HepG2 (cell line): ENCODE data around the gene BCAS3. TPM values are rescaled to one million over a fixed set of nuclear protein-coding genes. Genes with fewer than 3 reads are reported as not detected.

ENCODE experiments used
- BRCA1 ChIP-seq: sonication (generic); formaldehyde crosslinking; IDR thresholded peaks from 2 replicates; pipeline ENCODE4 v1.4.0; 2020; ENCODE audit warnings: missing genetic modification reagents
- HDAC2 ChIP-seq: sonication (generic); formaldehyde crosslinking; IDR thresholded peaks from 2 replicates; pipeline ENCODE4 v1.4.0; 2020; ENCODE audit warnings: missing genetic modification reagents
- HMG20A ChIP-seq: IDR thresholded peaks from 2 replicates; pipeline ENCODE4 v1.6.1; 2016; ENCODE audit warnings: borderline replicate concordance
- HNRNPK ChIP-seq: fragments of 200-400 bp; formaldehyde crosslinking; IDR thresholded peaks from 2 replicates; pipeline ENCODE4 v1.6.1; 2018; ENCODE audit warnings: low read length, low read depth, moderate library complexity, mild to moderate bottlenecking; ENCODE audit not compliant: poor library complexity, severe bottlenecking
- MBD4 ChIP-seq: IDR thresholded peaks from 2 replicates; pipeline ENCODE4 v1.6.1; 2012; ENCODE audit warnings: low read length, inconsistent platforms, borderline replicate concordance
- MED8 ChIP-seq: sonication (generic); formaldehyde crosslinking; IDR thresholded peaks from 2 replicates; pipeline ENCODE4 v1.8.1; 2023; ENCODE audit warnings: mild to moderate bottlenecking, missing genetic modification reagents; ENCODE audit not compliant: insufficient replicate concordance
- MTF2 ChIP-seq: sonication (generic); formaldehyde crosslinking; IDR thresholded peaks from 2 replicates; pipeline ENCODE4 v1.5.0; 2020; ENCODE audit warnings: missing genetic modification reagents, borderline replicate concordance
- TBP ChIP-seq: sonication (generic); formaldehyde crosslinking; IDR thresholded peaks from 2 replicates; pipeline ENCODE4 v1.5.0; 2020; ENCODE audit warnings: missing genetic modification reagents
- TCF7L2 ChIP-seq: IDR thresholded peaks from 2 replicates; pipeline ENCODE4 v1.6.1; 2011; ENCODE audit warnings: mild to moderate bottlenecking, low read depth, low read length, moderate library complexity
- XRCC5 ChIP-seq: fragments of 200-400 bp; formaldehyde crosslinking; optimal IDR thresholded peaks from 2 replicates; pipeline ENCODE3; 2017; ENCODE audit warnings: mild to moderate bottlenecking, low read length
- ZKSCAN1 ChIP-seq: fragments of 150-350 bp; IDR thresholded peaks from 2 replicates; pipeline ENCODE4 v1.6.1; 2014; ENCODE audit warnings: low read length
- ZNF577 ChIP-seq: sonication (generic); formaldehyde crosslinking; IDR thresholded peaks from 2 replicates; pipeline ENCODE4 v1.4.0; 2020; ENCODE audit warnings: mild to moderate bottlenecking, low read depth, missing genetic modification reagents, borderline replicate concordance
- ZNF83 ChIP-seq: sonication (generic); formaldehyde crosslinking; IDR thresholded peaks from 2 replicates; pipeline ENCODE4 v1.4.0; 2020; ENCODE audit warnings: missing genetic modification reagents, mild to moderate bottlenecking, borderline replicate concordance
- ZNF891 ChIP-seq: sonication (generic); formaldehyde crosslinking; IDR thresholded peaks from 2 replicates; pipeline ENCODE4 v1.5.0; 2020; ENCODE audit warnings: mild to moderate bottlenecking, missing genetic modification reagents
- polyA plus RNA-seq, 8 experiments: library from polyadenylated mRNA; depleted of rRNA in 3 of 8; stranded (reverse) in 7 of 8; unstranded in 1 of 8; fragments of >200 nt; fragmentation: Illumina TruSeq in 4 of 8; extraction: Trizol in 4 of 8; gene quantifications; 2 replicates each; pipeline versions ENCODE4 v1.2.1 to v1.2.3, GENCODE V29; 2011 to 2016; ENCODE audit warnings: low read depth in 4 of 8, missing spikeins in 1 of 8, mixed read lengths in 1 of 8; ENCODE audit not compliant: insufficient read depth in 1 of 8
- total RNA-seq, 5 experiments: library from RNA; depleted of rRNA; stranded (reverse); fragments of >200 nt; fragmentation: Illumina TruSeq; extraction: Trizol; gene quantifications; 2 replicates each; pipeline ENCODE4 v1.2.3, GENCODE V29; 2016; ENCODE audit warnings: low read depth in 1 of 5
- TF ChIP-seq, protein P1 (sequence below): sonication (generic); formaldehyde crosslinking; IDR thresholded peaks from 2 replicates; pipeline ENCODE4 v1.8.0; 2022; ENCODE audit warnings: mild to moderate bottlenecking, missing genetic modification reagents, moderate library complexity
- TF ChIP-seq, protein P2 (sequence below): IDR thresholded peaks from 2 replicates; pipeline ENCODE4 v1.6.1; 2018; ENCODE audit warnings: missing genetic modification reagents
- TF ChIP-seq, protein P3 (sequence below): IDR thresholded peaks from 2 replicates; pipeline ENCODE4 v1.6.1; 2016; ENCODE audit warnings: missing genetic modification reagents, missing compliant biosample characterization
- TF ChIP-seq, protein P4 (sequence below): sonication (generic); formaldehyde crosslinking; conservative IDR thresholded peaks from 2 replicates; pipeline ENCODE4 v1.4.0; 2020; ENCODE audit warnings: missing genetic modification reagents
- TF ChIP-seq, protein P5 (sequence below): sonication (generic); formaldehyde crosslinking; IDR thresholded peaks from 2 replicates; pipeline ENCODE4 v1.5.0; 2020; ENCODE audit warnings: mild to moderate bottlenecking, missing genetic modification reagents, borderline replicate concordance

Gene BCAS3
- total and polyA plus RNA-seq, 2 of the 13 experiments (the other 11 are each of a cell fraction or from before 2014, with no cell fraction given): 10.7 to 11.2 TPM

DNA sequence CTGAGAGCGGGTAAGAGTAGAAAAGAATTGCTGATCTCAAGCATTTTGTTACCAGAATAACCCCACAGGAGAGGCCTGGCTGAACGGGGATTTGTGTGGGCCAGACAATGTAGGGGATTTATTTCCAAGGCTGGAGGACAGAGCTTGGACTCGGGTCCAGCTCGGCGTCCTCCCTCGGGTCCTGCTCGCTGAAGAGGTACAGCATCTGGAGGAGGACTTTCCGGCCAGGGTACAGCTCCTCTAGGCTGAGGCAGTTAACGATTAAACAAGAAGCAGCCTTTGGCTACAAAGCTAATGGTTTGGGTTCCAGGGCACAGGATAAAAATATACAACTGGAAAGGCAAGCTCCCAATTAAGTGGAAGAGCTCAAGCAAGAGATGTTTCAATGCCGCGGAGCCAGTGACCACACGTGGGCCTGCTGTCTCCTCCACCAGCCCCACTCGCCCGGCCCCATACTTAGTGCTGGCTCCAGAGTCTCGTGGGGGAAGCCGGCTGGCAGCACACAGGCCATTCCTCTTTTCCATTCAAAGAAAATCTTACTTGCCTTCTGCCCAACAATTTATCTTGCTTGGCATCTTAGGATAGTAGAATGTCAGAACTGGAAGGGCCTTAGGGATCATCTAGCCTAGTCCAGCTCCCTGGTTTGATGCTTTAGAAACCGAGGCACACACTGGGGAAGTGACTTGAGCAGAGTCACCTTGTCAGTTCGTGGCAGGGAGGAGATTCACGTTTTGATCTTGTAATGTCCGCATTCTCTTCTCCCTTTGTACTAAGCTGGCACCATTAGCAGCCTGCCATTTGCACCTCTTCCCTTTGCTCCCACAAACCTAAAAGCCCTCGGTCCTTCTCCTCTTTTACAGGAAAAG is 636.0 kb downstream of the BCAS3 start (continued):
- TF ChIP-seq TCF7L2 (no peak), HDAC2 (CRISPR knock-in tag) (0 out of 2 replicates have a peak, but pooled peaks have one; percentile 49), XRCC5 (no peak), ZKSCAN1 (no peak), ZNF577 (CRISPR knock-in tag) (no peak), ZNF83 (no peak), BRCA1 (CRISPR knock-in tag) (no peak), MED8 (CRISPR knock-in tag) (no peak), TBP (CRISPR knock-in tag) (no peak), MTF2 (CRISPR knock-in tag) (no peak), HMG20A (no peak; the same call in 1 of the 2 replicates), MBD4 (no peak), ZNF891 (CRISPR knock-in tag) (no peak), HNRNPK (no peak)
- TF ChIP-seq, protein P1, sequence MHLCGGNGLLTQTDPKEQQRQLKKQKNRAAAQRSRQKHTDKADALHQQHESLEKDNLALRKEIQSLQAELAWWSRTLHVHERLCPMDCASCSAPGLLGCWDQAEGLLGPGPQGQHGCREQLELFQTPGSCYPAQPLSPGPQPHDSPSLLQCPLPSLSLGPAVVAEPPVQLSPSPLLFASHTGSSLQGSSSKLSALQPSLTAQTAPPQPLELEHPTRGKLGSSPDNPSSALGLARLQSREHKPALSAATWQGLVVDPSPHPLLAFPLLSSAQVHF (CRISPR knock-in tag): no peak
- TF ChIP-seq, protein P2, sequence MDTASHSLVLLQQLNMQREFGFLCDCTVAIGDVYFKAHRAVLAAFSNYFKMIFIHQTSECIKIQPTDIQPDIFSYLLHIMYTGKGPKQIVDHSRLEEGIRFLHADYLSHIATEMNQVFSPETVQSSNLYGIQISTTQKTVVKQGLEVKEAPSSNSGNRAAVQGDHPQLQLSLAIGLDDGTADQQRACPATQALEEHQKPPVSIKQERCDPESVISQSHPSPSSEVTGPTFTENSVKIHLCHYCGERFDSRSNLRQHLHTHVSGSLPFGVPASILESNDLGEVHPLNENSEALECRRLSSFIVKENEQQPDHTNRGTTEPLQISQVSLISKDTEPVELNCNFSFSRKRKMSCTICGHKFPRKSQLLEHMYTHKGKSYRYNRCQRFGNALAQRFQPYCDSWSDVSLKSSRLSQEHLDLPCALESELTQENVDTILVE (CRISPR knock-in tag): no peak
- TF ChIP-seq, protein P3, sequence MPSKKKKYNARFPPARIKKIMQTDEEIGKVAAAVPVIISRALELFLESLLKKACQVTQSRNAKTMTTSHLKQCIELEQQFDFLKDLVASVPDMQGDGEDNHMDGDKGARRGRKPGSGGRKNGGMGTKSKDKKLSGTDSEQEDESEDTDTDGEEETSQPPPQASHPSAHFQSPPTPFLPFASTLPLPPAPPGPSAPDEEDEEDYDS (CRISPR knock-in tag): no peak; the same call in 1 of the 2 replicates
- TF ChIP-seq, protein P4, sequence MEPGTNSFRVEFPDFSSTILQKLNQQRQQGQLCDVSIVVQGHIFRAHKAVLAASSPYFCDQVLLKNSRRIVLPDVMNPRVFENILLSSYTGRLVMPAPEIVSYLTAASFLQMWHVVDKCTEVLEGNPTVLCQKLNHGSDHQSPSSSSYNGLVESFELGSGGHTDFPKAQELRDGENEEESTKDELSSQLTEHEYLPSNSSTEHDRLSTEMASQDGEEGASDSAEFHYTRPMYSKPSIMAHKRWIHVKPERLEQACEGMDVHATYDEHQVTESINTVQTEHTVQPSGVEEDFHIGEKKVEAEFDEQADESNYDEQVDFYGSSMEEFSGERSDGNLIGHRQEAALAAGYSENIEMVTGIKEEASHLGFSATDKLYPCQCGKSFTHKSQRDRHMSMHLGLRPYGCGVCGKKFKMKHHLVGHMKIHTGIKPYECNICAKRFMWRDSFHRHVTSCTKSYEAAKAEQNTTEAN (CRISPR knock-in tag): no peak
- TF ChIP-seq, protein P5, sequence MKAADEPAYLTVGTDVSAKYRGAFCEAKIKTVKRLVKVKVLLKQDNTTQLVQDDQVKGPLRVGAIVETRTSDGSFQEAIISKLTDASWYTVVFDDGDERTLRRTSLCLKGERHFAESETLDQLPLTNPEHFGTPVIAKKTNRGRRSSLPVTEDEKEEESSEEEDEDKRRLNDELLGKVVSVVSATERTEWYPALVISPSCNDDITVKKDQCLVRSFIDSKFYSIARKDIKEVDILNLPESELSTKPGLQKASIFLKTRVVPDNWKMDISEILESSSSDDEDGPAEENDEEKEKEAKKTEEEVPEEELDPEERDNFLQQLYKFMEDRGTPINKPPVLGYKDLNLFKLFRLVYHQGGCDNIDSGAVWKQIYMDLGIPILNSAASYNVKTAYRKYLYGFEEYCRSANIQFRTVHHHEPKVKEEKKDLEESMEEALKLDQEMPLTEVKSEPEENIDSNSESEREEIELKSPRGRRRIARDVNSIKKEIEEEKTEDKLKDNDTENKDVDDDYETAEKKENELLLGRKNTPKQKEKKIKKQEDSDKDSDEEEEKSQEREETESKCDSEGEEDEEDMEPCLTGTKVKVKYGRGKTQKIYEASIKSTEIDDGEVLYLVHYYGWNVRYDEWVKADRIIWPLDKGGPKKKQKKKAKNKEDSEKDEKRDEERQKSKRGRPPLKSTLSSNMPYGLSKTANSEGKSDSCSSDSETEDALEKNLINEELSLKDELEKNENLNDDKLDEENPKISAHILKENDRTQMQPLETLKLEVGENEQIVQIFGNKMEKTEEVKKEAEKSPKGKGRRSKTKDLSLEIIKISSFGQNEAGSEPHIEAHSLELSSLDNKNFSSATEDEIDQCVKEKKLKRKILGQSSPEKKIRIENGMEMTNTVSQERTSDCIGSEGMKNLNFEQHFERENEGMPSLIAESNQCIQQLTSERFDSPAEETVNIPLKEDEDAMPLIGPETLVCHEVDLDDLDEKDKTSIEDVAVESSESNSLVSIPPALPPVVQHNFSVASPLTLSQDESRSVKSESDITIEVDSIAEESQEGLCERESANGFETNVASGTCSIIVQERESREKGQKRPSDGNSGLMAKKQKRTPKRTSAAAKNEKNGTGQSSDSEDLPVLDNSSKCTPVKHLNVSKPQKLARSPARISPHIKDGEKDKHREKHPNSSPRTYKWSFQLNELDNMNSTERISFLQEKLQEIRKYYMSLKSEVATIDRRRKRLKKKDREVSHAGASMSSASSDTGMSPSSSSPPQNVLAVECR (CRISPR knock-in tag): 0 out of 2 replicates have a peak, but pooled peaks have one; percentile 20
